ENCODE results near the gene BOD1L2.

The BOD1L2 gene

DNA sequence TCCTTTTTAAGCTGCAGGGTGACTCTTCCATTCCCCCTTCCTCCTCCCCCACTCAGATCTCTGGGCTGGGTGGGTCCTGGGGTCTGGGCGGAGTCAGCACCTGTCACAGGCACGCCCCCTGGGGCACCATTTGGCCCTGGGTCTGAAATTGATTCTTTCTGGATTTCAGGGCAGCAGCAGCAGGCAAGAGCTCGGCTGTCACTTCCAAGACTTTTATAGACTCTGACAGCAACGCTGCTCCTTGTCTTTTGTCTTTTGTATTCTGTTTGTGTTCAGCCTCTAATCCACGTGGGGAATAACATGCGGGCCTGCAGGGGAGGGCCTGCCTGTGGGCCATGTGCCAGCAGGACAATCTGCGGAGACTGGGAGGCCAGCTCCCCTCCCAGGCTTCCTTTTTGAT, 3.9 kb downstream of the BOD1L2 start:
- no peak for DNase-seq

DNA sequence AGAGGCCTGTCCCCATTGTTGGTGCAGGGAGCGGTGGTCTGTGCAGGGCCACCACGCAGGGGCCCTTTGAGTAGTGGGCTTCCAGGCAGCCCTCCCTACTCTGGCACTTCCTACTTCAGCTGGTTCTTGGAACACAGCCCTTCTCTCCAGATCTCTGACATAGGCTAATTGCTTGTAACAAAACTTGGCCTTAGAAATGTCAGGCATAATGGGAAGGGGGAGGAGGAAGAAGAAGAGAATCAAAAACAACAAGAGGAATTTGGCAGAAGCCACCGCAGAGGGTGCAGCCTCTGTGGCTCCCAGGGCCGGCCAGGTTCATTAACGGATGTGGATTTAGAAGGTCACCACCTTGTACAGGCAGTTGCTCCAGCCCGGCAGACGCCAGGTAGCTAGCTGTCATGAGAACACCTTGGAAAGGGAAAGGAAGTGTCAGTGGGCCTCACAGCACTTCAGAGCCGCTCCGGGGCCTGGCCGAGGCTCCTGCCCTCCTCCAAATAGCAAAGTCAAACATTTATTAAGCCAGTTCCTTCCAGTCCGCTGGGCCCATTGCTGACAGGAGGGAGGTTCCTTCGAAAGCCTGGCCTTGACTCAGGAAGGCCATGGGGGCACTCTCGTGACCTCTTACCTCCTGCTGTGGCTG, 7.4 kb downstream of the BOD1L2 start:
- DNase-seq = no peak

DNA sequence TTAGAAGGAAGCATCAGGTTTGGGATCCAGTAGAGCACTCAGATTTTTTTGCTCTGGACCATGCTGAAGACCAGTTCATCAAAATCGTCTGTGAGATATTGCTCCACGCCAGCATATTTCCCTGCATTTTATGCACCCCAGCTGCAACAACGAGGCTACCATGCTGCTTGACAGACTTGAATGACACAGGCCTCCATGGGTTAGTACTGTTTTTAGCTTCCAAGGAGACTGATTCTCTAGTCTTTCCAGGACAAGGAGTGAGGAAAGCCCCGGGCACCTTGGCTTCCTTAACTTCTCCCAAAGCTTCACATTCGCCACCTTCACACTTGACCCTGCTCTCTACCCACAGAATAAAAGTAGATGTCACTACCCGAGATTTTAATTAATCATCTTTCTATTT, 17.5 kb downstream of the BOD1L2 start:
- no peak for DNase-seq

- DNase-seq = no peak
These were observed 20.9 kb downstream of the BOD1L2 start for GRCh38 chr18:57167617-57168308.

GRCh38 chr18:57171026-57171425, 24.1 kb downstream of the BOD1L2 start:
- no peak for DNase-seq

- no peak for DNase-seq
These were observed 28.6 kb downstream of the BOD1L2 start for GRCh38 chr18:57175532-57175931.

DNA sequence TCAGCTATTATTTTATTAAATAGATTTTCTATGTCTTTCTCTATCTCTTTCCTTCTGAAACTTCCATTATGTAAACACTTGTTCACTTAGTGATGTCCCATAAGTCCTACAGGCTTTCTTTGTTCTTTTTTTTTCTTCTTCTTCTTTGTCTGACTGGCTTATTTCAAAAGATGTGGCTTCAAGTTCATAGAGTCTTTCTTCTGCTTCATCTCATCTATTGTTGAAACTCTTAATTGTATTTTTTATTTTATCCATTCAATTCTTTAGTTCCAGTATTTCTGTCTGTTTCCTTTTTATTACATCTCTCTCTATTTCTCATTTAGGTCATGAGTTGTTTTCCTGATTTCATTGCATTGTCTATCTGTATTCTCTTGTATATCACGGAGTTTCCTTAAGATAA, 38.5 kb downstream of the BOD1L2 start:
- no peak for DNase-seq

DNA sequence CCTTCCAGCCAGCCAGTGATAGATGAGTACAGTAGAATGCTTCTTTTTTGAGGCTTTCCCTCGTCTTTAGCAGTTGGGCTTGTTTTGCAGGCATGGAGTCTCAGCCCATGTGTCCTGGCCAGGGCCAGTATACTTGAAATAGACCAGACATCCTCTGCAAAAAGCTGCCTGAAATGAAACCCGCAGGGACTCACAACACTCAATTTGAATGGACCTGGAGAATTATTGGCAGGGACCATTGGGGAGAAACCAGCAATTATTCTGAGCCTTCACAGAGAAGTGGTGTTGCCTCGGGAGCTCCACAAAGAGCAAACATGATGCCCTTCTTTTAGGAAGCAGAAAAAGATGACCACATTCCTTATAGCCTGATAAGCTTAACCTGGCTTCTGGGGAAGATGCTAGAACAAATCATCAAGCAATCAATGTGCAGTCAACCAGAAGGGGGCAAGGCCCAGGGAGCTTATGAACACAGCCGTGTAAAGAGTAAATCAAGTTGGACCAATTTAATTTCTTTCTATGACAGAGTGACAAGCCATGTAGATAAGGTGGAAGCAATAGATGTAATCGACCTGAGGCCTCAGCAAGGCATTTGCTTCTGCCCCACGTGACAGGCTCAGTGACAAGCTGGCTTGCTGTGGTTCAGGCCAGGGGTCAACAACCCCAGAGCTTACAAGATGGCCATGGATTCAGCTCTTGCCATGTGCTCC, 42.1 kb downstream of the BOD1L2 start:
- no peak for DNase-seq

DNA sequence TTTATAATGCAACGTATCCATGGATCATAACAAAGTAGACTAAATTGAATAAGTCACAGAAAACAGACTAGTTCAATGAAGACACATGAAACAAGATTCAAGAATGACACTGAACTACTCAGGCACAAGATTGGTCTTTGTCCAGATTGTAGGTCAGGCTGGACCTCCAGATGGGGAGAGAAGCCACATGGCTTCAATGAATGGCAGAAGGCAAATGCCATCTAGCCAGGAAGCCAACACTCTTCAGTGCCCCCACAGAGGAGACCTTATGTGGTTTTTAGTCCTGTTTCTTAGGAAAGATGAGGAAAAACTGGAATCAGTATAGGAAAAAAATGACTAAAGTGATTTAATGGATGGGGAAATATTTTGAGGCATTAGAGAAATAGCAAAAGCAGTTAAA, 43.1 kb downstream of the BOD1L2 start:
- DNase-seq = no peak

DNA sequence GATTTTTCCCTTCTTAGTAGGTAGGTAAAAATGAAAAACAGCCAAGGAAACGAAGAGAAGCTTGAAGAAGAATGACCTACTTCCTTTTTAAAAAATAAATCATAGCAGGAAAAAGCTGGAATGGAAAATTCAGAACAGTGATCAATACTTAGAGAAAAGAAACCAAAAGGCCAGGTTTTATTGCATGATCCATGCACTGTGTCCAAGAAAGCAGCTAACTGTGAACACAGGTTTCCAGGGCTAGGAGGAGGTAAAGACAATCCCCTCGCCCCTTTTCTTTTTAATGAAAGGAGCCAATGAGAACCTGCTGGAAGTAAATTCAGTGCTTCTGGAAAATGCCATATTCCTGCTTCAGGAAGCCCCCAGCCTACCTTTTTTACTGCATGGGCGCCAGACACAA, 47.2 kb downstream of the BOD1L2 start:
- no peak for DNase-seq

GRCh38 chr18:57194622-57195021, 47.7 kb downstream of the BOD1L2 start:
- DNase-seq = no peak

DNA sequence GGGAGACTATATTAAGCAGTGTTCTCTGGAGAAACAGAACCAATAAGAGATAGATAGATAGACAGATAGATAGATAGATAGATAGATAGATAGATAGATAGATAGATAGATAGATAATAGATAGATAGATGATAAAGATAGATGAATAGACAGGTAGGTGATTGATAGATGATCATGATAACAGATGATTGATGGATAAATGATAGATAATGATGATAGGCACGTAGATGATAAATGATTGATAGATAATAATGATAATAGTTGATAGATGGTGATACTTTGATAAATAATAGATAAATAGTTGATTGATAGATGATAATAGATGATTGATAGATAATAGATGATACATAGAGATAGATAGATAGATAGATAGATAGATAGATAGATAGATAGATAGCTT, 48.5 kb downstream of the BOD1L2 start:
- DNase-seq = no peak

GRCh38 chr18:57197261-57197660, 50.4 kb downstream of the BOD1L2 start:
- DNase-seq = no peak

GRCh38 chr18:57198073-57198472, 51.2 kb downstream of the BOD1L2 start:
- no peak for DNase-seq
